ENCODE results near the gene FASTKD2.

DNA sequence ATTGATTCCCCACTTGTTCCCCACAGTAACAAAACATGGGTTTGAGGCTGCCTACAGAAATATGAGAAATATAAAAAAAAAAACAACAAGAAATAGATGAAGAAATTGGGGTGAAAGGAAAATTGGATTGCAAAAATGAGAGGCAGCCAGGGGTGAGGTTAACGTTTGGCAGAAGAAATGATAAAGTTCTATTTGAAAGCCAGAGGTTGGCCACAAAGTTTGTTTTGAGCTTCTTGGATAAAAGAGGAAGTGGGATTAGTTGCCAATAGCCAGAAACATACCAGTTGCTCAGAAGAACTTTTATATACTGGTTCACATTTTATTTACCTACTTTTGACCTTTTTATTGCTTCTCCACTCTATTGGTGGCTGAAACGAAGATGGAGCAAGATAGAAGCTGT is 67.5 kb downstream of the FASTKD2 start:
- TF ChIP-seq, protein P1, sequence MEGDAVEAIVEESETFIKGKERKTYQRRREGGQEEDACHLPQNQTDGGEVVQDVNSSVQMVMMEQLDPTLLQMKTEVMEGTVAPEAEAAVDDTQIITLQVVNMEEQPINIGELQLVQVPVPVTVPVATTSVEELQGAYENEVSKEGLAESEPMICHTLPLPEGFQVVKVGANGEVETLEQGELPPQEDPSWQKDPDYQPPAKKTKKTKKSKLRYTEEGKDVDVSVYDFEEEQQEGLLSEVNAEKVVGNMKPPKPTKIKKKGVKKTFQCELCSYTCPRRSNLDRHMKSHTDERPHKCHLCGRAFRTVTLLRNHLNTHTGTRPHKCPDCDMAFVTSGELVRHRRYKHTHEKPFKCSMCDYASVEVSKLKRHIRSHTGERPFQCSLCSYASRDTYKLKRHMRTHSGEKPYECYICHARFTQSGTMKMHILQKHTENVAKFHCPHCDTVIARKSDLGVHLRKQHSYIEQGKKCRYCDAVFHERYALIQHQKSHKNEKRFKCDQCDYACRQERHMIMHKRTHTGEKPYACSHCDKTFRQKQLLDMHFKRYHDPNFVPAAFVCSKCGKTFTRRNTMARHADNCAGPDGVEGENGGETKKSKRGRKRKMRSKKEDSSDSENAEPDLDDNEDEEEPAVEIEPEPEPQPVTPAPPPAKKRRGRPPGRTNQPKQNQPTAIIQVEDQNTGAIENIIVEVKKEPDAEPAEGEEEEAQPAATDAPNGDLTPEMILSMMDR (conservative IDR thresholded peaks at IDR 0.05; ENCODE audit: low read length) = no peak
- no peak for TF ChIP-seq EZH2phosphoT487 (IDR thresholded peaks at IDR 0.05; ENCODE audit: borderline replicate concordance)

Measured in Loucy (cell line).